K562 (cell line): ENCODE data around the gene TRPM2. TPM values are rescaled to one million over a fixed set of nuclear protein-coding genes. Genes with fewer than 3 reads are reported as not detected.

ENCODE experiments used
- CTCF ChIP-seq, 3 experiments: IDR thresholded peaks in 2 of 3; conservative IDR thresholded peaks in 1 of 3; 2 replicates each; pipeline ENCODE4 v1.5.1; 2011 to 2012; ENCODE audit warnings: low read length in 3 of 3, mild to moderate bottlenecking in 3 of 3, control low read depth in 2 of 3, improper control_type of control experiment in 1 of 3, inconsistent platforms in 1 of 3, low read depth in 1 of 3, mixed read lengths in 1 of 3, moderate library complexity in 1 of 3; ENCODE audit not compliant: insufficient read depth in 2 of 3
- GTF3C2 ChIP-seq: IDR thresholded peaks from 3 replicates; pipeline ENCODE4 v1.6.1; 2011; ENCODE audit warnings: borderline replicate concordance, mild to moderate bottlenecking, moderate library complexity; ENCODE audit not compliant: insufficient read length; ENCODE audit errors: extremely low read depth
- ILF3 ChIP-seq: fragments of 450-650 bp; IDR thresholded peaks from 2 replicates; pipeline ENCODE4 v1.6.1; 2018; ENCODE audit warnings: antibody characterized with exemption, mild to moderate bottlenecking, moderate library complexity, borderline replicate concordance
- NFIX ChIP-seq: fragments of 250-450 bp; sonication (Bioruptor Pico); IDR thresholded peaks from 2 replicates; pipeline ENCODE4 v1.4.0; 2020; ENCODE audit warnings: low read depth, mild to moderate bottlenecking, moderate library complexity
- PHB ChIP-seq: fragments of 250-450 bp; sonication (Bioruptor Pico); IDR thresholded peaks from 2 replicates; pipeline ENCODE4 v1.5.0; 2021
- RBBP5 ChIP-seq: fragments of 200-600 bp; sonication (generic); IDR thresholded peaks from 2 replicates; pipeline ENCODE4 v1.6.1; 2012; ENCODE audit warnings: borderline replicate concordance, mild to moderate bottlenecking, low read length, control low read depth, inconsistent platforms; ENCODE audit not compliant: insufficient read depth, poor library complexity, severe bottlenecking
- SIN3A ChIP-seq, 2 experiments: fragments of 150-350 bp in 1 of 2; IDR thresholded peaks; 2 replicates each; pipeline ENCODE4 v1.6.1; 2011 to 2016; ENCODE audit warnings: borderline replicate concordance in 2 of 2, low read depth in 2 of 2, low read length in 2 of 2, mild to moderate bottlenecking in 2 of 2, moderate library complexity in 2 of 2; ENCODE audit not compliant: control insufficient read depth in 1 of 2
- SP1 ChIP-seq: sonication (generic); formaldehyde crosslinking; IDR thresholded peaks from 2 replicates; pipeline ENCODE4 v1.8.1; 2022; ENCODE audit warnings: mild to moderate bottlenecking, missing genetic modification reagents
- STAT5B ChIP-seq: fragments of 250-450 bp; sonication (Bioruptor Pico); IDR thresholded peaks from 2 replicates; pipeline ENCODE4 v1.8.0; 2021; ENCODE audit warnings: mild to moderate bottlenecking, inconsistent platforms
- USF1 ChIP-seq: sonication (generic); formaldehyde crosslinking; IDR thresholded peaks from 2 replicates; pipeline ENCODE4 v1.9.0; 2022; ENCODE audit warnings: mild to moderate bottlenecking, missing genetic modification reagents
- ZNF146 ChIP-seq: IDR thresholded peaks from one replicate; pipeline ENCODE4 v1.6.1; 2018; ENCODE audit warnings: missing compliant biosample characterization; ENCODE audit not compliant: unreplicated experiment
- ZNF212 ChIP-seq: fragments of 450-650 bp; formaldehyde crosslinking; IDR thresholded peaks from 2 replicates; pipeline ENCODE4 v1.4.0; 2020; ENCODE audit warnings: mild to moderate bottlenecking
- ZNF609 ChIP-seq: sonication (generic); formaldehyde crosslinking; IDR thresholded peaks from 2 replicates; pipeline ENCODE4 v1.8.1; 2023; ENCODE audit warnings: missing genetic modification reagents, mild to moderate bottlenecking, borderline replicate concordance
- ZNF830 ChIP-seq: fragments of 250-450 bp; sonication (Bioruptor Pico); IDR thresholded peaks from 2 replicates; pipeline ENCODE4 v1.5.0; 2021; ENCODE audit warnings: mild to moderate bottlenecking
- polyA plus RNA-seq, 8 experiments: library from polyadenylated mRNA; depleted of rRNA in 4 of 8; stranded (reverse) in 5 of 8; unstranded in 3 of 8; fragments of >200 nt; fragmentation: Nextera tagmentation in 2 of 8; fragmentation: Illumina TruSeq in 1 of 8; extraction: Ambion mirVana in 2 of 8; extraction: Trizol in 1 of 8; gene quantifications; 2 replicates each; pipeline versions ENCODE4 v1.2.1 to v1.2.3, GENCODE V29; 2011 to 2014; ENCODE audit warnings: inconsistent platforms in 1 of 8, missing spikeins in 1 of 8
- total RNA-seq, 7 experiments: library from RNA; depleted of rRNA in 6 of 7; stranded (reverse); fragments of >200 nt in 6 of 7; fragmentation: Illumina TruSeq in 2 of 7; extraction: Trizol in 2 of 7; gene quantifications; 2 replicates each; pipeline versions ENCODE4 v1.2.1 to v1.2.3, GENCODE V29; 2011 to 2021; ENCODE audit warnings: low replicate concordance in 1 of 7

Gene TRPM2
- total and polyA plus RNA-seq, 9 of the 15 experiments (the other 6 are each of a cell fraction or from before 2014, with no cell fraction given) = 0.33 to 2.1 (median 0.98) TPM; not detected in 2

GRCh38 chr21:44337941-44338895 is 15.2 kb upstream of the TRPM2 start (continued):
- TF ChIP-seq ZNF609 (CRISPR knock-in tag) = 0 out of 2 replicates have a peak, but pooled peaks have one; percentile 77
- peak; percentile 48; the same call in 1 of the 2 replicates for TF ChIP-seq SP1 (CRISPR knock-in tag)
- no peak for TF ChIP-seq ZNF146 (CRISPR knock-in tag)
- TF ChIP-seq ILF3 = no peak
- no peak for TF ChIP-seq USF1 (CRISPR knock-in tag)
- TF ChIP-seq CTCF (IDR thresholded peaks at IDR 0.05 in 2 of 3, conservative IDR thresholded peaks at IDR 0.05 in 1 of 3; ENCODE audit: insufficient read depth in 2 of 3, low read depth in 1 of 3, low read length in 3 of 3) = peak; percentile 51 to 54 (median 52); a peak in 5 of 6 replicates
- TF ChIP-seq NFIX (CRISPR knock-in tag) = no peak
- TF ChIP-seq STAT5B = no peak
- no peak for TF ChIP-seq RBBP5
- TF ChIP-seq ZNF212 (CRISPR knock-in tag) = 0 out of 2 replicates have a peak, but pooled peaks have one; percentile 21
- TF ChIP-seq ZNF830 (CRISPR knock-in tag) = no peak
- no peak for TF ChIP-seq GTF3C2
- TF ChIP-seq PHB = 0 out of 2 replicates have a peak, but pooled peaks have one; percentile 63
- peak in 1 of 2 experiments; percentile 62; a peak in 1 of 4 replicates for TF ChIP-seq SIN3A (IDR thresholded peaks at IDR 0.05; ENCODE audit: borderline replicate concordance in 2 of 2, control insufficient read depth in 1 of 2, low read depth in 2 of 2, low read length in 2 of 2)
